Ishikawa (cell line): ENCODE data around the gene CRABP1.

Experiments
- CEBPB ChIP-seq: IDR thresholded peaks from 2 replicates; pipeline ENCODE4 v1.6.1; 2012
- CREB1 ChIP-seq: IDR thresholded peaks from 2 replicates; pipeline ENCODE4 v1.6.1; 2012; ENCODE audit warnings: low read depth
- EGR1 ChIP-seq: IDR thresholded peaks from 2 replicates; pipeline ENCODE4 v1.6.1; 2012
- EP300 ChIP-seq: IDR thresholded peaks from 2 replicates; pipeline ENCODE4 v1.6.1; 2012; ENCODE audit warnings: borderline replicate concordance
- FOXM1 ChIP-seq: IDR thresholded peaks from 2 replicates; pipeline ENCODE4 v1.6.1; 2012; ENCODE audit warnings: low read depth, borderline replicate concordance
- MAX ChIP-seq: IDR thresholded peaks from 2 replicates; pipeline ENCODE4 v1.6.1; 2012
- NFIC ChIP-seq: IDR thresholded peaks from 2 replicates; pipeline ENCODE4 v1.6.1; 2012
- RAD21 ChIP-seq: IDR thresholded peaks from 2 replicates; pipeline ENCODE4 v1.6.1; 2012; ENCODE audit warnings: low read depth
- REST ChIP-seq: IDR thresholded peaks from 2 replicates; pipeline ENCODE4 v1.6.1; 2012; ENCODE audit warnings: low read depth, mild to moderate bottlenecking
- TAF1 ChIP-seq: IDR thresholded peaks from 2 replicates; pipeline ENCODE4 v1.6.1; 2012; ENCODE audit warnings: low read depth, mild to moderate bottlenecking
- TCF12 ChIP-seq: IDR thresholded peaks from 2 replicates; pipeline ENCODE4 v1.6.1; 2012; ENCODE audit warnings: low read depth
- TEAD4 ChIP-seq: IDR thresholded peaks from 2 replicates; pipeline ENCODE4 v1.6.1; 2012
- USF1 ChIP-seq: IDR thresholded peaks from 2 replicates; pipeline ENCODE4 v1.6.1; 2012
- YY1 ChIP-seq: IDR thresholded peaks from 2 replicates; pipeline ENCODE4 v1.6.1; 2012; ENCODE audit warnings: low read depth
- ZBTB7A ChIP-seq: IDR thresholded peaks from 2 replicates; pipeline ENCODE4 v1.6.1; 2012; ENCODE audit warnings: low read depth

The CRABP1 gene

GRCh38 chr15:78350058-78350457, 9.9 kb downstream of the CRABP1 start:
- no peak for TF ChIP-seq EP300
- TF ChIP-seq FOXM1, result no peak
- TF ChIP-seq CREB1, result no peak

- TF ChIP-seq NFIC (no peak), RAD21 (no peak), REST (no peak), TAF1 (no peak), TCF12 (no peak), TEAD4 (no peak), MAX (no peak), ZBTB7A (no peak), FOXM1 (no peak), EGR1 (no peak), YY1 (no peak), USF1 (no peak)
These were observed 11.4 kb downstream of the CRABP1 start for GRCh38 chr15:78351539-78351938.

- TF ChIP-seq REST (no peak), USF1 (peak; percentile 84), MAX (no peak)
These were observed 12.9 kb downstream of the CRABP1 start for GRCh38 chr15:78353093-78353492.

- TF ChIP-seq ZBTB7A (no peak), FOXM1 (no peak), CEBPB (no peak), TEAD4 (no peak), TCF12 (no peak), USF1 (no peak)
These were observed 15.0 kb downstream of the CRABP1 start for GRCh38 chr15:78355177-78355576.

GRCh38 chr15:78358102-78358870, 18.1 kb downstream of the CRABP1 start:
- no peak for TF ChIP-seq USF1

- no peak for TF ChIP-seq FOXM1
These were observed 19.1 kb downstream of the CRABP1 start for GRCh38 chr15:78359041-78359808.
